Caco-2 (cell line): ENCODE results near the gene MYO5B. TPM values are rescaled to one million over a fixed set of nuclear protein-coding genes. Genes with fewer than 3 reads are reported as not detected.

Experiments used
- BruUV-seq: library from RNA; stranded (reverse); fragments of 400-500 nt; replicated peaks from 2 replicates; lab custom pipeline; 2021; lab: Mats Ljungman, UMichigan
- CTCF ChIA-PET: fragments of 300-600 bp; sonication (Branson Sonifier 250); formaldehyde crosslinking; loops from one replicate; lab custom pipeline; 2022; ENCODE audit warnings: antibody characterized with exemption; lab: Charles Lee
- POLR2A ChIA-PET: fragments of 300-600 bp; sonication (Branson Sonifier 250); formaldehyde crosslinking; loops from one replicate; lab custom pipeline; 2022; ENCODE audit warnings: antibody characterized with exemption; lab: Charles Lee
- DNase-seq, 2 experiments: peaks; one replicate each; pipeline versions ENCODE4 v3.0.0 to v3.0.0-alpha.2; 2020 to 2022
- H3K27me3 ChIP-seq: replicated peaks from 2 replicates; pipeline ENCODE4 v1.6.0; 2011; ENCODE audit warnings: low read length; ENCODE audit not compliant: control insufficient read depth, insufficient read depth
- H3K36me3 ChIP-seq: 2 replicates; pipeline ENCODE4 v1.5.1; 2011; ENCODE audit warnings: low read length; ENCODE audit not compliant: control insufficient read depth, insufficient read depth
- H3K4me1 ChIP-seq: fragments of 250-450 bp; sonication (Bioruptor Pico); 2 replicates; pipeline ENCODE4 v1.5.1; 2020; ENCODE audit warnings: mild to moderate bottlenecking
- H3K4me3 ChIP-seq: 2 replicates; pipeline ENCODE4 v1.5.1; 2011; ENCODE audit warnings: low read depth, mild to moderate bottlenecking, control low read depth, low read length
- H3K9me3 ChIP-seq: fragments of 250-450 bp; sonication (Bioruptor Pico); 2 replicates; pipeline ENCODE4 v1.5.1; 2020; ENCODE audit warnings: mild to moderate bottlenecking, moderate library complexity
- H3K27ac Mint-ChIP-seq: one replicate; pipeline ENCODE4 v1.8.0; 2022; ENCODE audit warnings: mixed read lengths; ENCODE audit not compliant: unreplicated experiment
- H3K27me3 Mint-ChIP-seq: one replicate; pipeline ENCODE4 v1.8.0; 2022; ENCODE audit warnings: mixed read lengths; ENCODE audit not compliant: insufficient read depth, unreplicated experiment
- H3K36me3 Mint-ChIP-seq: one replicate; pipeline ENCODE4 v1.8.0; 2022; ENCODE audit warnings: mild to moderate bottlenecking, mixed read lengths; ENCODE audit not compliant: insufficient read depth, unreplicated experiment
- H3K4me1 Mint-ChIP-seq: one replicate; pipeline ENCODE4 v1.8.0; 2022; ENCODE audit warnings: low read depth, mixed read lengths; ENCODE audit not compliant: unreplicated experiment
- H3K4me3 Mint-ChIP-seq: one replicate; pipeline ENCODE4 v1.8.0; 2022; ENCODE audit warnings: mild to moderate bottlenecking, moderate library complexity, mixed read lengths; ENCODE audit not compliant: unreplicated experiment
- H3K9me3 Mint-ChIP-seq: one replicate; pipeline ENCODE4 v1.8.0; 2022; ENCODE audit warnings: mixed read lengths; ENCODE audit not compliant: unreplicated experiment
- CTCF ChIP-seq, 2 experiments: fragments of 200-600 bp in 1 of 2; IDR thresholded peaks; 1 replicate in 1 of 2; 2 replicates in 1 of 2; pipeline versions ENCODE4 v1.5.1 to v1.8.0; 2011 to 2022; ENCODE audit warnings: antibody characterized with exemption in 1 of 2, control low read depth in 1 of 2, inconsistent platforms in 1 of 2, low read depth in 1 of 2, low read length in 1 of 2, mild to moderate bottlenecking in 1 of 2, moderate library complexity in 1 of 2; ENCODE audit not compliant: insufficient read depth in 1 of 2, severe bottlenecking in 1 of 2, unreplicated experiment in 1 of 2
- intact Hi-C: fragments of 100-400 bp; cut with micrococcal nuclease; formaldehyde crosslinking; loops from one replicate; pipeline ENCODE4 v1.10.0; 2022; ENCODE audit not compliant: unreplicated experiment
- total RNA-seq: library from RNA; stranded (reverse); gene quantifications from 2 replicates; pipeline ENCODE4 v1.2.3, GENCODE V29; 2022

The MYO5B gene
- total RNA-seq, 1 experiment from 2014 or later, result 28.3 TPM

DNA sequence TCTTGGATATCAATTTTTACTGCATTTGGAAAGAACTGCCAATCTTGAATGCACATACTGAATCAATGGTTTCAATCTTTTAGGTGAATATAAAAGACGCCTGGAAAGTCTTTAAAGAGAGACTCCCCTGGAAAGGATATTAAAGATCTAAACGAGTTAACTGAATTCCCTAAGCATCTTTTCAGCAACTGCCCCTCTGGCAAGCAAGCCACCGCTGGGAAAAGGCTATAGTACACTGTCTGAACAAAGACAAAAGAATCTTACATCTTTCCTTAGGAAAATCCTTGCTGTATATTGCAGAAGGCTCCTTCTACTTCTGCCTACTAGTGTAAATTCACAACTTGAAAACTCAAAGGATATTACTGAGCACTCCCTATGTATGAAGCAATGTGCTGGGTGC lies 28.0 kb downstream of the MYO5B start:
- Mint-ChIP-seq H3K4me3 (no peak overlapping the region), H3K27me3 (no peaks in the 10 kb centered on the region), H3K4me1 (peaks cover 7% of the 10 kb centered on the region), H3K36me3 (no peaks in the 10 kb centered on the region), H3K27ac (no peak overlapping the region), H3K9me3 (no peaks in the 10 kb centered on the region)
- intact Hi-C loops, result no loop called here
- no peaks in the 10 kb centered on the region for H3K36me3 ChIP-seq
- H3K4me3 ChIP-seq, result no peak overlapping the region
- BruUV-seq, result no TSS peak
- ChIA-PET CTCF (no interaction called here), POLR2A (no interaction called here)
- no peak for DNase-seq
- 0 out of 2 replicates have a peak, but pooled peaks cover under 1% of the 10 kb centered on the region for H3K4me1 ChIP-seq
- no peaks in the 10 kb centered on the region for H3K9me3 ChIP-seq
- TF ChIP-seq CTCF (IDR thresholded peaks at IDR 0.05; ENCODE audit: insufficient read depth in 1 of 2, low read depth in 1 of 2, low read length in 1 of 2, severe bottlenecking in 1 of 2, unreplicated experiment in 1 of 2), result no peak
- H3K27me3 ChIP-seq, result no peaks in the 10 kb centered on the region

DNA sequence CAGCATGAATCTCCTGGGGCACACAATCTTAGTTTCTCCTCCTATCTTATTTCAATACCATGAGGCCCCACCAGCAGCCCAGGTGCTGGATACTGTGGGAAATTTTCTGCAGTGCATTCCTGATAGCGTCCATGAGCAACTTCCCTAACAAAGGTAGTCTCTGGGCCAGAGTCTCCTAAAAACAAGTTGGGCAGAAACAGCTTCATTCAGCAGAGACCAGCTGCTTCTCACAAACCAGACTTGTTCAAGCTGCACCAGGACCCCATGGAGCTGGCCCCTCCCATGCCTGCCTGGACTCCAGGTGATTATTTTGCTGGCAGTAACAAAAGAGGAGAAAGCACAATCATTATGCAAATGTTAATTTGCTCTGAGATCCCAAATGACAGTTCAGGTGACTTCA lies 31.4 kb downstream of the MYO5B start:
- Histone ChIP-seq H3K27me3 (no peaks in the 10 kb centered on the region), H3K4me1 (peaks cover 26% of the 10 kb centered on the region), H3K36me3 (no peaks in the 10 kb centered on the region), H3K4me3 (no peak overlapping the region), H3K9me3 (no peaks in the 10 kb centered on the region)
- POLR2A ChIA-PET, result no interaction called here
- intact Hi-C loops, result no loop called here
- Mint-ChIP-seq H3K4me3 (no peak overlapping the region), H3K4me1 (peaks cover 18% of the 10 kb centered on the region), H3K36me3 (no peaks in the 10 kb centered on the region), H3K27me3 (no peaks in the 10 kb centered on the region), H3K9me3 (no peaks in the 10 kb centered on the region), H3K27ac (peak overlapping the region; percentile 75)
- TF ChIP-seq CTCF (IDR thresholded peaks at IDR 0.05; ENCODE audit: insufficient read depth in 1 of 2, low read depth in 1 of 2, low read length in 1 of 2, severe bottlenecking in 1 of 2, unreplicated experiment in 1 of 2), result no peak
- no peak for DNase-seq
- CTCF ChIA-PET, result no interaction called here
- BruUV-seq, result no TSS peak

DNA sequence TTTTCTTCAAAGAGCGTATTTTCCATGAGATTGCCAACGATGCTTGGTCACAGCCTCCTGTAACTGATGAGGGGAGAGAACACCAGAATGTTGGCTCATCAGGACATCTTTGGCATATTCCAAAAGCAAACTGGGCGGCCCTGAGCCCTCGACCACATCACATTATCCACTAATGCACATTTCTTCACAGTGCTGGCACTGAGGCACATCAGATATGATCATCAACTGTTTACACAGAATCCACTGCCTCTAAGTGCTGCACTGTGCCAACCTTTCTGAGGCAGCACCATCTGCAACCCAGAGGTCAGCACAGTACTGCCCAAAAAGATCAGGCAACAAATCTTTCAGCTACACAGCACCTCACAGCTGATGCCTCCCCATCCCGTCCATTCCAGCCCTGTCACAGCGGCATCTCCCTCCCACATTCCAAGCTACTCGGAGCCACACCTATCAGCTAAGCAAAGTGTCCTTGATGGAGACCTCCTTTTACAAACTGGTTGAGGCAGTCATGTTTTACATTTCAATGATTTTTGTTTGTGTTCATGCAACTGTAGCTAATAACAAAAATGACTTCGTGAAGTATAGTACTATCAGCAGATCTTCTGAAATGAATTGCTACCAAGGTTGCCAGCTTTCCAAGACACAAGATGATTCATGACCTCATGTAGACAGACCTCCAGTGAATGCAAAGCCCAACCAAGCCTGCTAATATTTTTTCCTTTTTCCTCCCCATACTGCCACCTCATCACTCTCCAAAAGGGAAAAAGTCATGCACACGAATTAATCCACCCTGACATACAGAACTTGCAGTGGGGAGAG lies 32.3 kb downstream of the MYO5B start:
- H3K4me1 ChIP-seq, result peaks cover 33% of the 10 kb centered on the region
- ChIA-PET POLR2A (no interaction called here), CTCF (no interaction called here)
- H3K4me3 ChIP-seq, result no peak overlapping the region
- H3K9me3 ChIP-seq, result no peaks in the 10 kb centered on the region
- Mint-ChIP-seq H3K36me3 (no peaks in the 10 kb centered on the region), H3K27me3 (no peaks in the 10 kb centered on the region), H3K4me1 (peaks cover 26% of the 10 kb centered on the region), H3K9me3 (no peaks in the 10 kb centered on the region), H3K4me3 (no peak overlapping the region), H3K27ac (peak overlapping the region; percentile 75)
- DNase-seq, result no peak
- TF ChIP-seq CTCF (IDR thresholded peaks at IDR 0.05; ENCODE audit: insufficient read depth in 1 of 2, low read depth in 1 of 2, low read length in 1 of 2, severe bottlenecking in 1 of 2, unreplicated experiment in 1 of 2), result no peak
- H3K27me3 ChIP-seq, result no peaks in the 10 kb centered on the region
- intact Hi-C loops, result no loop called here
- BruUV-seq, result no TSS peak
- H3K36me3 ChIP-seq, result no peaks in the 10 kb centered on the region
